NT2/D1 (cell line): Measurements from ENCODE around the gene DELE1.

Experiments
- SUZ12 ChIP-seq: IDR thresholded peaks from 2 replicates; pipeline ENCODE4 v1.6.1; 2011; ENCODE audit not compliant: insufficient read length, insufficient read depth; ENCODE audit errors: extremely low read depth
- YY1 ChIP-seq: IDR thresholded peaks from 2 replicates; pipeline ENCODE4 v1.6.1; 2011; ENCODE audit not compliant: insufficient read length, insufficient read depth
- ZNF274 ChIP-seq: IDR thresholded peaks from 2 replicates; pipeline ENCODE4 v1.6.1; 2011; ENCODE audit warnings: mild to moderate bottlenecking, low read depth, low read length

DNA sequence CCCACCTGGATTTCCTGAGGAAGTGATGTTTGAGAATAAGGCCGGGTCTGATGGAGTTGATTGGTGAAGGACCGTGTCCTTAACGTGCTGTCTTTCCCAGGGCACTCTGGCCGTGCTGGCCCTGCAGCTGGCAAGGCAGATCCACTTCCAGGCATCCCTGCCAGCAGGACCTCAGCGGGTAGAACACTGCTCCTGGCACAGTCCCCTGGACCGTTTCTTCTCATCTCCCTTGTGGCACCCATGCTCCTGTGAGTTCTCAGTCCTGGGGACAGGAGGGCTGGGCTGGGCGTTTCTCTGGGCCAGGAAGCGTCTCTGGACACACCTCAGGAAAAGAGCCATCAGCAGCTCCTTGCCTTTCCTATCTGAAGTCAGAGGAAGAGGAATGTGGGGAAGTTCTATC is 4.4 kb downstream of the DELE1 start:
- TF ChIP-seq YY1 (no peak), SUZ12 (no peak), ZNF274 (no peak)
